ENCODE data around the gene RNF2. TPM values are rescaled to one million over a fixed set of nuclear protein-coding genes. Genes with fewer than 3 reads are reported as not detected.

RNF2 gene
- polyA plus RNA-seq, 1 of the 3 experiments (the other 2 are of a cell fraction) = 20.1 TPM

- Histone ChIP-seq H4K20me1 (ENCODE audit: insufficient read depth) (peaks cover 45% of the 10 kb centered on the region), H3K9ac (no peak overlapping the region), H3K9me2 (no peaks in the 10 kb centered on the region), H3K9me3 (no peaks in the 10 kb centered on the region), H3K36me3 (replicated peaks in 1 of 2; ENCODE audit: control insufficient read depth in 1 of 2, insufficient read depth in 2 of 2, low read length in 1 of 2) (no peaks in the 10 kb centered on the region), H3K79me2 (ENCODE audit: insufficient read depth) (peaks cover 84% of the 10 kb centered on the region), H3K27me3 (ENCODE audit: insufficient read depth) (no peaks in the 10 kb centered on the region), H3K4me3 (ENCODE audit: low read depth in 2 of 2, low read length in 1 of 2) (no peak overlapping the region), H3K4me1 (ENCODE audit: control insufficient read depth in 1 of 2, insufficient read depth in 2 of 2, low read depth in 1 of 2, low read length in 1 of 2) (peaks cover 14 to 16% of the 10 kb centered on the region in 2 experiments; a peak in 3 of 4 replicates), H3F3A (replicated peaks; ENCODE audit: insufficient read depth) (peaks cover 3% of the 10 kb centered on the region), H3K27ac (ENCODE audit: low read depth in 2 of 2, low read length in 1 of 2) (no peak overlapping the region), H2AFZ (ENCODE audit: low read depth) (no peak overlapping the region), H3K4me2 (no peak overlapping the region)
- POLR2A ChIA-PET = no interaction called here
- TF ChIP-seq REST (IDR thresholded peaks at IDR 0.05; ENCODE audit: low read depth, low read length) (no peak), EZH2phosphoT487 (IDR thresholded peaks at IDR 0.05; ENCODE audit: borderline replicate concordance, low read depth) (no peak)
- WGBS (ENCODE audit: low lambda C conversion rate) = 96% methylated on average over 3 of the region's 3 CpGs
- CTCF ChIA-PET = no interaction called here
- DNase-seq = no peak
Measured at GRCh38 chr1:185049670-185050069, 4.3 kb downstream of the RNF2 start.

GRCh38 chr1:185050823-185051451 is 5.6 kb downstream of the RNF2 start:
- no peak overlapping the region for H3K9ac ChIP-seq
- H3K36me3 ChIP-seq (replicated peaks in 1 of 2; ENCODE audit: control insufficient read depth in 1 of 2, insufficient read depth in 2 of 2, low read length in 1 of 2) = no peaks in the 10 kb centered on the region
- H3K4me2 ChIP-seq = no peak overlapping the region
- no peak for DNase-seq
- H3K9me2 ChIP-seq = no peaks in the 10 kb centered on the region
- no peak overlapping the region for H3K27ac ChIP-seq (ENCODE audit: low read depth in 2 of 2, low read length in 1 of 2)
- no peaks in the 10 kb centered on the region for H3F3A ChIP-seq (replicated peaks; ENCODE audit: insufficient read depth)
- H3K4me3 ChIP-seq (ENCODE audit: low read depth in 2 of 2, low read length in 1 of 2) = no peak overlapping the region
- H3K79me2 ChIP-seq (ENCODE audit: insufficient read depth) = peaks cover 96% of the 10 kb centered on the region
- no peak overlapping the region for H2AFZ ChIP-seq (ENCODE audit: low read depth)
- peaks cover 14% of the 10 kb centered on the region in 2 experiments; a peak in 3 of 4 replicates for H3K4me1 ChIP-seq (ENCODE audit: control insufficient read depth in 1 of 2, insufficient read depth in 2 of 2, low read depth in 1 of 2, low read length in 1 of 2)
- H4K20me1 ChIP-seq (ENCODE audit: insufficient read depth) = peaks cover 45% of the 10 kb centered on the region
- ChIA-PET POLR2A (no interaction called here), CTCF (no interaction called here)
- no peaks in the 10 kb centered on the region for H3K9me3 ChIP-seq
- no peaks in the 10 kb centered on the region for H3K27me3 ChIP-seq (ENCODE audit: insufficient read depth)
- WGBS (ENCODE audit: low lambda C conversion rate) = 83% methylated on average over 5 of the region's 5 CpGs
- TF ChIP-seq MEF2A (IDR thresholded peaks at IDR 0.05; ENCODE audit: borderline replicate concordance, low read depth) = no peak
- no peak for TF ChIP-seq SIN3A (IDR thresholded peaks at IDR 0.05; ENCODE audit: borderline replicate concordance, low read depth, low read length)
- TF ChIP-seq NFIC (IDR thresholded peaks at IDR 0.05; ENCODE audit: borderline replicate concordance) = no peak
- TF ChIP-seq RAD21 (IDR thresholded peaks at IDR 0.05; ENCODE audit: low read length) = no peak
- TF ChIP-seq FOXJ3 (CRISPR knock-in tag; IDR thresholded peaks at IDR 0.05) = no peak
- TF ChIP-seq SMC3 (IDR thresholded peaks at IDR 0.05; ENCODE audit: low read depth, low read length) = no peak
- TF ChIP-seq ZBTB33 (IDR thresholded peaks at IDR 0.05; ENCODE audit: borderline replicate concordance, low read depth) = no peak
- TF ChIP-seq MXI1 (IDR thresholded peaks at IDR 0.05; ENCODE audit: low read depth, low read length) = no peak
- TF ChIP-seq JUND (IDR thresholded peaks at IDR 0.05) = no peak
- TF ChIP-seq, protein P1, sequence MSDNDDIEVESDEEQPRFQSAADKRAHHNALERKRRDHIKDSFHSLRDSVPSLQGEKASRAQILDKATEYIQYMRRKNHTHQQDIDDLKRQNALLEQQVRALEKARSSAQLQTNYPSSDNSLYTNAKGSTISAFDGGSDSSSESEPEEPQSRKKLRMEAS (IDR thresholded peaks at IDR 0.05; ENCODE audit: low read depth) = no peak
- no peak for TF ChIP-seq EP300 (IDR thresholded peaks at IDR 0.05; ENCODE audit: borderline replicate concordance in 1 of 2, low read depth in 1 of 2, low read length in 1 of 2)
- TF ChIP-seq, protein P2, sequence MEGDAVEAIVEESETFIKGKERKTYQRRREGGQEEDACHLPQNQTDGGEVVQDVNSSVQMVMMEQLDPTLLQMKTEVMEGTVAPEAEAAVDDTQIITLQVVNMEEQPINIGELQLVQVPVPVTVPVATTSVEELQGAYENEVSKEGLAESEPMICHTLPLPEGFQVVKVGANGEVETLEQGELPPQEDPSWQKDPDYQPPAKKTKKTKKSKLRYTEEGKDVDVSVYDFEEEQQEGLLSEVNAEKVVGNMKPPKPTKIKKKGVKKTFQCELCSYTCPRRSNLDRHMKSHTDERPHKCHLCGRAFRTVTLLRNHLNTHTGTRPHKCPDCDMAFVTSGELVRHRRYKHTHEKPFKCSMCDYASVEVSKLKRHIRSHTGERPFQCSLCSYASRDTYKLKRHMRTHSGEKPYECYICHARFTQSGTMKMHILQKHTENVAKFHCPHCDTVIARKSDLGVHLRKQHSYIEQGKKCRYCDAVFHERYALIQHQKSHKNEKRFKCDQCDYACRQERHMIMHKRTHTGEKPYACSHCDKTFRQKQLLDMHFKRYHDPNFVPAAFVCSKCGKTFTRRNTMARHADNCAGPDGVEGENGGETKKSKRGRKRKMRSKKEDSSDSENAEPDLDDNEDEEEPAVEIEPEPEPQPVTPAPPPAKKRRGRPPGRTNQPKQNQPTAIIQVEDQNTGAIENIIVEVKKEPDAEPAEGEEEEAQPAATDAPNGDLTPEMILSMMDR (IDR thresholded peaks at IDR 0.05) = no peak
- no peak for TF ChIP-seq RCOR1 (IDR thresholded peaks at IDR 0.05; ENCODE audit: low read length)
- TF ChIP-seq TAF1 (IDR thresholded peaks at IDR 0.05; ENCODE audit: borderline replicate concordance, low read depth, low read length) = no peak
- no peak for TF ChIP-seq GABPA (IDR thresholded peaks at IDR 0.05; ENCODE audit: low read depth)
- TF ChIP-seq USF1 (IDR thresholded peaks at IDR 0.05; ENCODE audit: borderline replicate concordance, low read depth) = no peak
- TF ChIP-seq FOSL2 (IDR thresholded peaks at IDR 0.05; ENCODE audit: borderline replicate concordance, low read depth) = no peak
- no peak for TF ChIP-seq RFX5 (IDR thresholded peaks at IDR 0.05; ENCODE audit: low read length)
